KOPT-K1 (cell line): ENCODE data around the gene EPB42.

Experiments
- H3K27ac ChIP-seq: fragments of 200-600 bp; sonication (generic); 2 replicates; pipeline ENCODE4 v1.5.1; 2016; ENCODE audit warnings: antibody characterized with exemption, mild to moderate bottlenecking, low read depth, low read length; ENCODE audit not compliant: poor library complexity, severe bottlenecking
- H3K36me3 ChIP-seq: fragments of 200-600 bp; sonication (generic); 2 replicates; pipeline ENCODE4 v1.5.1; 2017; ENCODE audit warnings: antibody characterized with exemption, mild to moderate bottlenecking, low read length, moderate library complexity; ENCODE audit not compliant: insufficient read depth
- H3K9me3 ChIP-seq: fragments of 200-600 bp; sonication (generic); 2 replicates; pipeline ENCODE4 v1.5.1; 2017; ENCODE audit warnings: antibody characterized with exemption, low read length, mild to moderate bottlenecking; ENCODE audit not compliant: insufficient read depth, poor library complexity, severe bottlenecking

The EPB42 gene

GRCh38 chr15:43249699-43250203 is 28.9 kb upstream of the EPB42 start:
- no peaks in the 10 kb centered on the region for H3K9me3 ChIP-seq
- H3K27ac ChIP-seq = no peak overlapping the region
- no peaks in the 10 kb centered on the region for H3K36me3 ChIP-seq

- no peaks in the 10 kb centered on the region for H3K9me3 ChIP-seq
- no peaks in the 10 kb centered on the region for H3K36me3 ChIP-seq
- H3K27ac ChIP-seq = no peak overlapping the region
Observed at GRCh38 chr15:43249236-43249635, 28.4 kb upstream of the EPB42 start.

DNA sequence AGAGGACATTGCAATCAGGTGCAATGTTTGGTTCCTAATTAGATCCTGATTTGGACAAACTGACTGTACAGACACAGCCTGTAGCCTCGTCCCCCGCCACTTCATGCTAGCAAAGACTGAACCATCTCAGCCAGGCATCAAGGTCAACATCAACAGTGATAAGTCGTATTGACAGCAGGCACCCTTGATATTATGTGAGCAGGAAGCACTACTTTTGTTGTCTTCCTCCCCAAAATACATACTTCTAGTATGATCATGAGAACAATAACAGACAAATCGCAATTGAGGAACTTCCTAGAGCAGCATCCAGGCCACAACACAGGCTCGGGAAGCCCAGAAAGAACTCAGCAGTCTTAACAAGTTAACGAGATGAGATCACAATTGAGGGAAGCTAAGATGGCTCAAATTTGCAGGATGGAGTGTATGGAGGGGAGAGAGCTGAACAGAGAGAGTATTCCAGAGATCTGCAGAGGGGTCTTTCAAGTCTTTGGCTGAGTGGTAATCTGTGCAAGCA is 25.5 kb upstream of the EPB42 start:
- no peaks in the 10 kb centered on the region for H3K9me3 ChIP-seq
- H3K36me3 ChIP-seq = no peaks in the 10 kb centered on the region
- H3K27ac ChIP-seq = no peak overlapping the region

DNA sequence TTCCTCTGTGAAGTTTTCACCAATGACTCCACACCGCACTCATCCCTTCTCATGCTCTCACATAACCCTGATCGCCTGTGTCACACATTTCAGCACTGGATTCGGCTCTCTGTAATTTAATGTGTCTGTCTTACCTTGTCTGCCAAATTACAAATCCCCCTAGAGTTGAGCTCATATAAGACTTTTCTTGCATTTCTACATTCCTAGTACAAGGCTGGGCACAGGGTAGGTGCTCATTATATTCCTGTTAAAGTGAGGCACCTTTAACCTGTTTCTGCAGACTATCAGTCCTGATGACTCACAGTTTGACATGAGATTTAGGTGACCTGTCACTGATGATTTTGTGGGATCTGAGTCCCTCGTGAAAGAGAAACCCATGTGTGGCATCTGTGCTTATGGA is 23.3 kb upstream of the EPB42 start:
- no peak overlapping the region for H3K27ac ChIP-seq
- no peaks in the 10 kb centered on the region for H3K9me3 ChIP-seq

DNA sequence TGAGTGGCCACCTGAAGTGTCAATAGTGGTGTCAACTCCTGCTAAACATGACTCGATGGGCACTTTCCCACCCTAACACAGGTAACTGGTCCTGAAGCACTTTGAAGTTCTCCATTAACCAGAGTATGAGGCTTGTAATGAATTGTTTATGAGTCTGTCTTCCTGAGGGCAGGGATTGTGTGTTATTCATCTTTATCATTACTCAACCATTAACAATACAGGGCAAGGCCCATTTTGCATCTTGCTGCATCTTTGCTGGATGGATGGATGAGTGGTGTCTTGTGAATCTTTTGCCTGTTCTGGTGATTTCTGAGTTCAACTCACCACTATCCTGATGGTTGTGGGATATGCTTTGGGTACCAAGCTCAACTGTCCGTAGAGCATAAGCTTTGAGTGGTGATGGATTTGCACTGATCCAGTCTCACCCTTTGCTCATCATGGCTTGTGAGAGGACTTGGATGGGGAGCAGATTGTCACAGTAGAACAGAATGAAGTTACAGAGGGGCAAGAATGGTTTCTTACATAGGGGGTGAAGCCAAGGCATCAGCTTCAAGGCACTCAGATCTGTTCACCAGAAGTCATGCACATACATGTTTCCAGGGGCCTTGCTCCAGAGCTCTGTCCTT is 22.3 kb upstream of the EPB42 start:
- no peaks in the 10 kb centered on the region for H3K36me3 ChIP-seq
- no peak overlapping the region for H3K27ac ChIP-seq
- no peaks in the 10 kb centered on the region for H3K9me3 ChIP-seq

More for the DNA sequence above, 23.3 kb upstream of the EPB42 start:
- no peaks in the 10 kb centered on the region for H3K36me3 ChIP-seq

GRCh38 chr15:43242616-43243015 is 21.8 kb upstream of the EPB42 start:
- no peaks in the 10 kb centered on the region for H3K9me3 ChIP-seq
- no peak overlapping the region for H3K27ac ChIP-seq
- no peaks in the 10 kb centered on the region for H3K36me3 ChIP-seq

GRCh38 chr15:43241100-43241499 is 20.3 kb upstream of the EPB42 start:
- Histone ChIP-seq H3K36me3 (no peaks in the 10 kb centered on the region), H3K9me3 (no peaks in the 10 kb centered on the region), H3K27ac (no peak overlapping the region)

GRCh38 chr15:43239732-43240491 is 19.1 kb upstream of the EPB42 start:
- H3K27ac ChIP-seq = no peak overlapping the region
- H3K9me3 ChIP-seq = no peaks in the 10 kb centered on the region
- no peaks in the 10 kb centered on the region for H3K36me3 ChIP-seq

DNA sequence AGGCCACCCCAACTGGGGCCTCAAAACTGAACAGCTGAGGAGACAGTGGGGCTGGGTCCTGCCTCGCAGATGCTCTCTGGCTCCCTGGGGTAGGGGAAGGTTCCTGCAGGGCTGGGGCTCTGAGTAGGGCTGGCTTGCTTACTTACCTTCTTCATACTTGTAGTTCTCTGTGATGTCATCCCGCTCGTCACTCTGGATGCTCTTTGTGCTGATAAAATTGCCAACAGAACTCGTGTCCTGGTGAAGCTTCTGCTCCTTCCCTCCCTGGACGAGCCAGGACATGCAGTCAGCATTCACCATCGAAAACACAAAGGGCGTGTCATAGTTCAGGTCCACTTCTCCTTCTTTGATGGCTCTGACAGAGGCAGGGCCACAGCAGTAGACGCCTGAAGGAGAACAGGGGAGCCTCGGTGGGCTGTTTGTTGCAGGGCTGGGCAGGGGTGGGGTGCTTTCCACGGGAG is 17.9 kb upstream of the EPB42 start:
- Histone ChIP-seq H3K36me3 (no peaks in the 10 kb centered on the region), H3K27ac (no peak overlapping the region), H3K9me3 (no peaks in the 10 kb centered on the region)

DNA sequence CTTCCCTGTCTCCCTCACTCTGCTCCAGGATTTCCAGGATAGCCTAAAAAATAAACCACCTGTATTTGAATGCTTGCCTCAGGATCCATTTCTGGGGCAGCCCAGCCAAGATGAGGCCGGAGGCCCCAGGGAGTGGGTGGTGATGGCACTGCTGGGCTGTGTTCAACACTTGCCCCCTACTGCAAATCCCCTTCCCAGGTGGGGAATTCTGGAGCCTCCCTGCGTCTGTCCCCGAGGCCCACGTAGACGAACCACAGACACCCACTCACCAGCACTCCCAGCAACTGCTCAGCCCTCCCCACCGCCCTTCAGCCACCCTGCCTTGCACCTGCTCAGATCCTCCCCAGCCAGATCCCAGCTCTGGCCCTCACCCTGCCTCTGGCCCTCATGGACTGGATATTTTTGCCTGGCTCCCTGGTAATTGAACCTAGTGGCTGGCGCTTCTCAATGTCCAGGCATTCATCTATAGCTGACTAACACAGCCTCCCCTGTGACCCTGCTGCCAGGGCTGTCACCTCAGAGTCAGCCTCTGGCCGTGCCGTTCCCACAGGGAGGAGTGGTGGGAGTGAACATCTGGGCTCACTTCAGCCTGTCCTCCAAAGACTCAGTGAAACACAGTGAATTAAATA is 17.1 kb upstream of the EPB42 start:
- no peaks in the 10 kb centered on the region for H3K9me3 ChIP-seq
- no peak overlapping the region for H3K27ac ChIP-seq
- no peaks in the 10 kb centered on the region for H3K36me3 ChIP-seq

DNA sequence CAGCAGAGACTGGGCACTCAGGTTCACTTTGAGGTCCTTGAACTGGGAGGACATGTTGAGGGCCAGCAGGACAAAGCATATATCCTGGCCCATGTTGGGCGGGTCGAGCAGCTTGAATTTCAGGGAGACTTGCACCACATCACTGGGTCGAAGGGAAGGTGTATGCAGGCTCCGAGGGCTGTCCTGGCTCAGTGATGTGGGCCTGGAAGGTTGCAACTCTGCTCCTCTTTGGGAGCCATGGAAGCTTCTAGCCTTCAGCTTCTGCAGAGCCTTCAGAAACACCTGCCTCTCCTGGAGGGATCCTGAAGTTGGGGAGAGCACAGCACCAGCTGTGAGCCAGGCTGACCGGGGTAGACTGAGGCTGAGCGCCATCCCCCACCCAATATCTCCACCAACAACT is 14.7 kb upstream of the EPB42 start:
- Histone ChIP-seq H3K36me3 (no peaks in the 10 kb centered on the region), H3K27ac (no peak overlapping the region), H3K9me3 (no peaks in the 10 kb centered on the region)

GRCh38 chr15:43232289-43232874 is 11.6 kb upstream of the EPB42 start:
- H3K9me3 ChIP-seq = no peaks in the 10 kb centered on the region
- no peaks in the 10 kb centered on the region for H3K36me3 ChIP-seq
- no peak overlapping the region for H3K27ac ChIP-seq

GRCh38 chr15:43230640-43231115 is 9.9 kb upstream of the EPB42 start:
- H3K27ac ChIP-seq = no peak overlapping the region
- no peaks in the 10 kb centered on the region for H3K9me3 ChIP-seq
- H3K36me3 ChIP-seq = no peaks in the 10 kb centered on the region

GRCh38 chr15:43229977-43230376 is 9.2 kb upstream of the EPB42 start:
- H3K27ac ChIP-seq = no peak overlapping the region
- no peaks in the 10 kb centered on the region for H3K9me3 ChIP-seq
- H3K36me3 ChIP-seq = no peaks in the 10 kb centered on the region
